Suprapubic skin (tissue), 3 donors: Measurements from ENCODE around the gene CACNA1I.

Source experiments
- EP300 ChIP-seq: sonication (generic); formaldehyde crosslinking; IDR thresholded peaks from one replicate; pipeline ENCODE4 v1.6.1; 2017; ENCODE audit warnings: antibody characterized with exemption
- POLR2A ChIP-seq, 2 donors: fragments of 450-650 bp; IDR thresholded peaks; one replicate each; pipeline ENCODE4 v1.6.1; 2017; ENCODE audit warnings: antibody characterized with exemption in 2 of 2, mild to moderate bottlenecking in 2 of 2, moderate library complexity in 2 of 2
- TF ChIP-seq, protein P1 (sequence below), 2 donors: fragments of 200-600 bp in 1 of 2; fragments of 450-650 bp in 1 of 2; sonication (generic) in 1 of 2; IDR thresholded peaks; one replicate each; pipeline ENCODE4 v1.5.1; 2016 to 2019; ENCODE audit warnings: antibody characterized with exemption in 2 of 2, mild to moderate bottlenecking in 1 of 2, moderate library complexity in 1 of 2

DNA sequence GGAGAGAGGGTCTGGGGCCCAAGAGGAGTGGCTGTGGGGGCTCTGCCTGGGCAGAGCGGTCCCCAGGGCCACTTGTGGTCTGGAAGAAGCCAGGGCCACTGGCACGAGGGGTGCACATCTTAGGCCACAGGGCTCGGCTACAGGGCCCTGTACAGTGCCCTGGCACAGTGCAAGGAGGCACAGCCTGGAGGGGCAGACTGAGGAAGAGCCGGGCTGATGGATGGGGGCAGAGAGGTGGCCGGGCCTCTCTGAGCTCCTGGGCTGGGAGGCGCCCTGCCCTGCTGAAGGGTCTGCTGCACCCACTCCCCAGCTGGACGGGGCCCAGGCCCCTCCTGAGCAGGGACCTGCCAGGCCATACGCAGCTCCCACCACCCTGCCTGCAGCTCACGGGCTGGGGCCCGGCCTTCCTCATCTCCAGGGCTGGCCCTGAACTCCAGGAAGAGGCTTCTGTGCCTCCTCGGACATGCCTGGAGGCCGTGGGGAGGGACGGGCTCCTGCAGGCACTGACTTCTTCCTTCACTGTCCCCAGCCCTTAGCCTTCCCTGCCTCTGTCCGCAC is 123.5 kb downstream of the CACNA1I start:
- TF ChIP-seq, protein P1, sequence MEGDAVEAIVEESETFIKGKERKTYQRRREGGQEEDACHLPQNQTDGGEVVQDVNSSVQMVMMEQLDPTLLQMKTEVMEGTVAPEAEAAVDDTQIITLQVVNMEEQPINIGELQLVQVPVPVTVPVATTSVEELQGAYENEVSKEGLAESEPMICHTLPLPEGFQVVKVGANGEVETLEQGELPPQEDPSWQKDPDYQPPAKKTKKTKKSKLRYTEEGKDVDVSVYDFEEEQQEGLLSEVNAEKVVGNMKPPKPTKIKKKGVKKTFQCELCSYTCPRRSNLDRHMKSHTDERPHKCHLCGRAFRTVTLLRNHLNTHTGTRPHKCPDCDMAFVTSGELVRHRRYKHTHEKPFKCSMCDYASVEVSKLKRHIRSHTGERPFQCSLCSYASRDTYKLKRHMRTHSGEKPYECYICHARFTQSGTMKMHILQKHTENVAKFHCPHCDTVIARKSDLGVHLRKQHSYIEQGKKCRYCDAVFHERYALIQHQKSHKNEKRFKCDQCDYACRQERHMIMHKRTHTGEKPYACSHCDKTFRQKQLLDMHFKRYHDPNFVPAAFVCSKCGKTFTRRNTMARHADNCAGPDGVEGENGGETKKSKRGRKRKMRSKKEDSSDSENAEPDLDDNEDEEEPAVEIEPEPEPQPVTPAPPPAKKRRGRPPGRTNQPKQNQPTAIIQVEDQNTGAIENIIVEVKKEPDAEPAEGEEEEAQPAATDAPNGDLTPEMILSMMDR (IDR thresholded peaks at IDR 0.05): no peak
- no peak for TF ChIP-seq EP300
- TF ChIP-seq POLR2A (IDR thresholded peaks at IDR 0.05): no peak
